ENCODE results near the gene COL21A1.

The COL21A1 gene

GRCh38 chr6:56241124-56241802 lies 6.1 kb downstream of the COL21A1 start:
- Histone ChIP-seq H3K79me2 (ENCODE audit: control insufficient read depth, low read length) (no peaks in the 10 kb centered on the region), H3K9me3 (ENCODE audit: control insufficient read depth, insufficient read depth, low read length) (no peaks in the 10 kb centered on the region), H3K27ac (ENCODE audit: low read depth, low read length) (no peak overlapping the region), H3K36me3 (ENCODE audit: control insufficient read depth, low read length) (no peaks in the 10 kb centered on the region), H3F3A (ENCODE audit: control insufficient read depth, insufficient read depth) (no peaks in the 10 kb centered on the region), H3K9me2 (replicated peaks; ENCODE audit: control insufficient read depth, low read length) (no peaks in the 10 kb centered on the region), H4K20me1 (ENCODE audit: control insufficient read depth, insufficient read depth, low read depth, low read length) (no peaks in the 10 kb centered on the region), H3K27me3 (ENCODE audit: control insufficient read depth, low read length) (no peaks in the 10 kb centered on the region), H3K4me1 (ENCODE audit: control insufficient read depth, low read length) (no peaks in the 10 kb centered on the region), H3K4me3 (ENCODE audit: low read length) (no peak overlapping the region), H3K4me2 (ENCODE audit: low read length) (no peak overlapping the region)
- TF ChIP-seq CTCF (IDR thresholded peaks at IDR 0.05; ENCODE audit: low read depth, low read length, poor library complexity, severe bottlenecking) = no peak
- no peak for TF ChIP-seq EZH2phosphoT487 (IDR thresholded peaks at IDR 0.05; ENCODE audit: borderline replicate concordance, low read length)

GRCh38 chr6:56238352-56238751 lies 9.0 kb downstream of the COL21A1 start:
- Histone ChIP-seq H3K9me2 (replicated peaks; ENCODE audit: control insufficient read depth, low read length) (no peaks in the 10 kb centered on the region), H3K4me2 (ENCODE audit: low read length) (no peak overlapping the region), H3K27ac (ENCODE audit: low read depth, low read length) (no peak overlapping the region), H3K4me1 (ENCODE audit: control insufficient read depth, low read length) (no peaks in the 10 kb centered on the region), H3K9me3 (ENCODE audit: control insufficient read depth, insufficient read depth, low read length) (no peaks in the 10 kb centered on the region), H4K20me1 (ENCODE audit: control insufficient read depth, insufficient read depth, low read depth, low read length) (no peaks in the 10 kb centered on the region), H3K36me3 (ENCODE audit: control insufficient read depth, low read length) (no peaks in the 10 kb centered on the region), H3K4me3 (ENCODE audit: low read length) (no peak overlapping the region), H3K79me2 (ENCODE audit: control insufficient read depth, low read length) (no peaks in the 10 kb centered on the region), H3F3A (ENCODE audit: control insufficient read depth, insufficient read depth) (no peaks in the 10 kb centered on the region), H3K27me3 (ENCODE audit: control insufficient read depth, low read length) (no peaks in the 10 kb centered on the region)
- no peak for TF ChIP-seq CTCF (IDR thresholded peaks at IDR 0.05; ENCODE audit: low read depth, low read length, poor library complexity, severe bottlenecking)
- TF ChIP-seq EZH2phosphoT487 (IDR thresholded peaks at IDR 0.05; ENCODE audit: borderline replicate concordance, low read length) = no peak

GRCh38 chr6:56235245-56235644 lies 12.1 kb downstream of the COL21A1 start:
- Histone ChIP-seq H4K20me1 (ENCODE audit: control insufficient read depth, insufficient read depth, low read depth, low read length) (no peaks in the 10 kb centered on the region), H3K27ac (ENCODE audit: low read depth, low read length) (no peak overlapping the region), H3K4me1 (ENCODE audit: control insufficient read depth, low read length) (no peaks in the 10 kb centered on the region), H3K27me3 (ENCODE audit: control insufficient read depth, low read length) (no peaks in the 10 kb centered on the region), H3K9me3 (ENCODE audit: control insufficient read depth, insufficient read depth, low read length) (no peaks in the 10 kb centered on the region), H3K4me2 (ENCODE audit: low read length) (no peak overlapping the region), H3K4me3 (ENCODE audit: low read length) (no peak overlapping the region), H3K9me2 (replicated peaks; ENCODE audit: control insufficient read depth, low read length) (no peaks in the 10 kb centered on the region), H3K79me2 (ENCODE audit: control insufficient read depth, low read length) (no peaks in the 10 kb centered on the region), H3K36me3 (ENCODE audit: control insufficient read depth, low read length) (no peaks in the 10 kb centered on the region), H3F3A (ENCODE audit: control insufficient read depth, insufficient read depth) (no peaks in the 10 kb centered on the region)
- TF ChIP-seq CTCF (IDR thresholded peaks at IDR 0.05; ENCODE audit: low read depth, low read length, poor library complexity, severe bottlenecking) (no peak), EZH2phosphoT487 (IDR thresholded peaks at IDR 0.05; ENCODE audit: borderline replicate concordance, low read length) (no peak)
